ENCODE data around the gene ABAT.
"Not testable (repeated sequence)": the region's sequence is repeated elsewhere in the genome, so short reads cannot be mapped to it uniquely, and the experiment has no call there.

ABAT gene

GRCh38 chr16:8682551-8683259, 8.3 kb downstream of the ABAT start:
- DNase-seq (ENCODE audit: low read depth in 2 of 2): no peak

- DNase-seq (ENCODE audit: low read depth in 2 of 2): no peak
These were observed 9.2 kb downstream of the ABAT start for GRCh38 chr16:8683640-8684039.

GRCh38 chr16:8685617-8686016, 11.2 kb downstream of the ABAT start:
- no peak for DNase-seq (ENCODE audit: low read depth in 2 of 2)

GRCh38 chr16:8686031-8686621, 11.7 kb downstream of the ABAT start:
- DNase-seq (ENCODE audit: low read depth in 2 of 2): no peak

- no peak for DNase-seq (ENCODE audit: low read depth in 2 of 2)
These were observed 12.5 kb downstream of the ABAT start for GRCh38 chr16:8686879-8687278.

- no peak for DNase-seq (ENCODE audit: low read depth in 2 of 2)
These were observed 15.3 kb downstream of the ABAT start for GRCh38 chr16:8689686-8690085.

- DNase-seq (ENCODE audit: low read depth in 2 of 2): no peak
These were observed 17.3 kb downstream of the ABAT start for GRCh38 chr16:8691728-8692127.

GRCh38 chr16:8694795-8695728, 20.6 kb downstream of the ABAT start:
- DNase-seq (ENCODE audit: low read depth in 2 of 2): no peak

GRCh38 chr16:8696880-8697279, 22.5 kb downstream of the ABAT start:
- no peak for DNase-seq (ENCODE audit: low read depth in 2 of 2)

GRCh38 chr16:8697965-8698364, 23.5 kb downstream of the ABAT start:
- DNase-seq (ENCODE audit: low read depth in 2 of 2): no peak

GRCh38 chr16:8703693-8704092, 29.3 kb downstream of the ABAT start:
- DNase-seq (ENCODE audit: low read depth in 2 of 2): no peak

GRCh38 chr16:8704098-8704497, 29.7 kb downstream of the ABAT start:
- DNase-seq (ENCODE audit: low read depth in 2 of 2): no peak

GRCh38 chr16:8705100-8705822, 30.8 kb downstream of the ABAT start:
- DNase-seq (ENCODE audit: low read depth in 2 of 2): not testable (repeated sequence)

- DNase-seq (ENCODE audit: low read depth in 2 of 2): no peak
These were observed 34.1 kb downstream of the ABAT start for GRCh38 chr16:8708536-8708935.

- DNase-seq (ENCODE audit: low read depth in 2 of 2): no peak
These were observed 38.4 kb downstream of the ABAT start for GRCh38 chr16:8712589-8713361.

- DNase-seq (ENCODE audit: low read depth in 2 of 2): no peak
These were observed 39.3 kb downstream of the ABAT start for GRCh38 chr16:8713635-8714172.

- DNase-seq (ENCODE audit: low read depth in 2 of 2): no peak
These were observed 39.8 kb downstream of the ABAT start for GRCh38 chr16:8714174-8714573.

GRCh38 chr16:8714807-8715206, 40.4 kb downstream of the ABAT start:
- no peak for DNase-seq (ENCODE audit: low read depth in 2 of 2)

GRCh38 chr16:8716052-8716451, 41.6 kb downstream of the ABAT start:
- no peak for DNase-seq (ENCODE audit: low read depth in 2 of 2)

- DNase-seq (ENCODE audit: low read depth in 2 of 2): no peak
These were observed 42.2 kb downstream of the ABAT start for GRCh38 chr16:8716592-8716991.

- DNase-seq (ENCODE audit: low read depth in 2 of 2): no peak
These were observed 43.1 kb downstream of the ABAT start for GRCh38 chr16:8717469-8717868.

All from stimulated activated CD8-positive, alpha-beta memory T cell treated with anti-CD3 and anti-CD28 coated beads, Interleukin-15, amount 100 ng/mL, for 48 hours (primary cell).